ENCODE measurements around the gene KAZN.

Gene KAZN

GRCh38 chr1:14648896-14649855 is 50.7 kb downstream of the KAZN start:
- DNase-seq, result no peak

GRCh38 chr1:14649976-14650375 is 51.5 kb downstream of the KAZN start:
- no peak for DNase-seq

- DNase-seq, result no peak
Observed at GRCh38 chr1:14650951-14651350, 52.5 kb downstream of the KAZN start.

GRCh38 chr1:14652840-14653239 is 54.4 kb downstream of the KAZN start:
- DNase-seq, result no peak

GRCh38 chr1:14653461-14653960 is 55.0 kb downstream of the KAZN start:
- no peak for DNase-seq

GRCh38 chr1:14654554-14654953 is 56.1 kb downstream of the KAZN start:
- DNase-seq, result no peak

- DNase-seq, result no peak
Observed at GRCh38 chr1:14655385-14655784, 56.9 kb downstream of the KAZN start.

- DNase-seq, result no peak
Observed at GRCh38 chr1:14656384-14656937, 58.0 kb downstream of the KAZN start.

- DNase-seq, result no peak
Observed at GRCh38 chr1:14658642-14659041, 60.2 kb downstream of the KAZN start.

- DNase-seq, result no peak
Observed at GRCh38 chr1:14659913-14660312, 61.4 kb downstream of the KAZN start.

GRCh38 chr1:14660801-14661200 is 62.3 kb downstream of the KAZN start:
- no peak for DNase-seq

GRCh38 chr1:14661222-14661621 is 62.7 kb downstream of the KAZN start:
- no peak for DNase-seq

- DNase-seq, result no peak
Observed at GRCh38 chr1:14662116-14662515, 63.6 kb downstream of the KAZN start.

GRCh38 chr1:14663773-14664172 is 65.3 kb downstream of the KAZN start:
- DNase-seq, result no peak

GRCh38 chr1:14666373-14666772 is 67.9 kb downstream of the KAZN start:
- DNase-seq, result no peak

- no peak for DNase-seq
Observed at GRCh38 chr1:14666962-14667650, 68.6 kb downstream of the KAZN start.

- no peak for DNase-seq
Observed at GRCh38 chr1:14667651-14667984, 69.1 kb downstream of the KAZN start.

- DNase-seq, result no peak
Observed at GRCh38 chr1:14668538-14668937, 70.1 kb downstream of the KAZN start.

- no peak for DNase-seq
Observed at GRCh38 chr1:14672005-14672404, 73.5 kb downstream of the KAZN start.

- no peak for DNase-seq
Observed at GRCh38 chr1:14674030-14674429, 75.5 kb downstream of the KAZN start.

GRCh38 chr1:14676400-14676799 is 77.9 kb downstream of the KAZN start:
- no peak for DNase-seq

- no peak for DNase-seq
Observed at GRCh38 chr1:14677292-14677971, 78.9 kb downstream of the KAZN start.

- no peak for DNase-seq
Observed at GRCh38 chr1:14678011-14678638, 79.6 kb downstream of the KAZN start.
